Type B pancreatic cell (in vitro differentiated cells): Measurements from ENCODE around the gene ZNF501. TPM values are rescaled to one million over a fixed set of nuclear protein-coding genes. Genes with fewer than 3 reads are reported as not detected.

Source experiments
- DNase-seq: peaks from one replicate; pipeline ENCODE4 v3.0.0; 2021; ENCODE audit warnings: mixed read lengths; ENCODE audit not compliant: unreplicated experiment; ENCODE audit errors: extremely low spot score
- H3K27ac Mint-ChIP-seq: 2 replicates; pipeline ENCODE4 v1.8.0; 2021; ENCODE audit warnings: mild to moderate bottlenecking, mixed read lengths
- H3K27me3 Mint-ChIP-seq: 2 replicates; pipeline ENCODE4 v1.8.0; 2021; ENCODE audit warnings: mixed read lengths
- H3K36me3 Mint-ChIP-seq: 2 replicates; pipeline ENCODE4 v1.8.0; 2021; ENCODE audit warnings: mixed read lengths
- H3K4me1 Mint-ChIP-seq: one replicate; pipeline ENCODE4 v1.8.0; 2021; ENCODE audit warnings: mixed read lengths; ENCODE audit not compliant: unreplicated experiment
- H3K4me3 Mint-ChIP-seq: 2 replicates; pipeline ENCODE4 v1.8.0; 2021; ENCODE audit warnings: mild to moderate bottlenecking, mixed read lengths
- H3K9me3 Mint-ChIP-seq: 2 replicates; pipeline ENCODE4 v1.8.0; 2021; ENCODE audit warnings: mixed read lengths
- CTCF ChIP-seq: fragments of 200-600 bp; sonication (generic); conservative IDR thresholded peaks from 2 replicates; pipeline ENCODE4 v1.5.0; 2021; ENCODE audit warnings: antibody characterized with exemption, mild to moderate bottlenecking
- total RNA-seq: library from RNA; stranded (reverse); gene quantifications from 2 replicates; pipeline ENCODE4 v1.2.1, GENCODE V29; 2021; ENCODE audit warnings: low replicate concordance

The ZNF501 gene
- total RNA-seq, 1 donor from 2014 or later, result 5.0 TPM

GRCh38 chr3:44761424-44762169 lies 32.2 kb downstream of the ZNF501 start, which contains the start of the genes KIAA1143 and KIF15:
Gene KIAA1143, minus strand, starts transcription at chr3:44761619. Its CDS starts 17 bp downstream, at chr3:44761602.
Gene KIF15, plus strand, starts transcription at chr3:44761794. Its CDS starts 72 bp downstream, at chr3:44761866.
- no peaks in the 10 kb centered on the region for H3K9me3 Mint-ChIP-seq
- no peak for TF ChIP-seq CTCF
- peak; percentile 96 for DNase-seq
- H3K4me3 Mint-ChIP-seq, result peak within 1 kb of the TSS; percentile 90
- H3K4me1 Mint-ChIP-seq, result peaks cover 12% of the 10 kb centered on the region
- no peaks in the 10 kb centered on the region for H3K27me3 Mint-ChIP-seq
- H3K36me3 Mint-ChIP-seq, result peaks cover 48% of the 10 kb centered on the region
- H3K27ac Mint-ChIP-seq, result peak within 1 kb of the TSS; percentile 89

GRCh38 chr3:44762170-44762677 lies 32.8 kb downstream of the ZNF501 start:
- H3K4me3 Mint-ChIP-seq, result peak overlapping the region; percentile 90
- H3K27me3 Mint-ChIP-seq, result no peaks in the 10 kb centered on the region
- H3K4me1 Mint-ChIP-seq, result peaks cover 9% of the 10 kb centered on the region
- no peak for TF ChIP-seq CTCF
- H3K27ac Mint-ChIP-seq, result peak overlapping the region; percentile 89
- H3K9me3 Mint-ChIP-seq, result no peaks in the 10 kb centered on the region
- no peak for DNase-seq
- H3K36me3 Mint-ChIP-seq, result peaks cover 48% of the 10 kb centered on the region

- H3K4me3 Mint-ChIP-seq, result peak overlapping the region; percentile 90
- H3K27me3 Mint-ChIP-seq, result no peaks in the 10 kb centered on the region
- peaks cover 46% of the 10 kb centered on the region for H3K36me3 Mint-ChIP-seq
- no peak for DNase-seq
- TF ChIP-seq CTCF, result no peak
- no peaks in the 10 kb centered on the region for H3K9me3 Mint-ChIP-seq
- peak overlapping the region; percentile 89 for H3K27ac Mint-ChIP-seq
- peaks cover 5% of the 10 kb centered on the region for H3K4me1 Mint-ChIP-seq
Measured at GRCh38 chr3:44762690-44763089, 33.3 kb downstream of the ZNF501 start.

- Mint-ChIP-seq H3K36me3 (peaks cover 37% of the 10 kb centered on the region), H3K4me1 (peaks cover 4% of the 10 kb centered on the region), H3K27me3 (no peaks in the 10 kb centered on the region), H3K4me3 (no peak overlapping the region), H3K27ac (no peak overlapping the region), H3K9me3 (no peaks in the 10 kb centered on the region)
- no peak for TF ChIP-seq CTCF
- DNase-seq, result no peak
Measured at GRCh38 chr3:44764248-44764647, 34.8 kb downstream of the ZNF501 start.

GRCh38 chr3:44771424-44772098 lies 42.1 kb downstream of the ZNF501 start:
- H3K4me3 Mint-ChIP-seq, result no peak overlapping the region
- H3K27ac Mint-ChIP-seq, result no peak overlapping the region
- no peaks in the 10 kb centered on the region for H3K4me1 Mint-ChIP-seq
- H3K36me3 Mint-ChIP-seq, result peaks cover 33% of the 10 kb centered on the region
- DNase-seq, result no peak
- H3K27me3 Mint-ChIP-seq, result no peaks in the 10 kb centered on the region
- peaks cover 5% of the 10 kb centered on the region for H3K9me3 Mint-ChIP-seq
- no peak for TF ChIP-seq CTCF
